B cell (primary cell): ENCODE data around the gene IMMP2L.

Experiments used
- CTCF ChIP-seq: fragments of 200-600 bp; IDR thresholded peaks from one replicate; pipeline ENCODE4 v1.8.0; 2022; ENCODE audit warnings: antibody characterized with exemption, mild to moderate bottlenecking
- EZH2 ChIP-seq: IDR thresholded peaks from 2 replicates; pipeline ENCODE4 v1.6.1; 2012; ENCODE audit warnings: borderline replicate concordance, low read depth, mild to moderate bottlenecking, moderate library complexity, low read length; ENCODE audit not compliant: insufficient read depth, poor library complexity, severe bottlenecking

- TF ChIP-seq EZH2 (no peak), CTCF (no peak)
Measured at GRCh38 chr7:110943701-110944345, 618.5 kb downstream of the IMMP2L start.
